Measurements from ENCODE around the gene FILIP1. TPM values are rescaled to one million over a fixed set of nuclear protein-coding genes. Genes with fewer than 3 reads are reported as not detected.

Gene FILIP1
- total RNA-seq, 1 experiment from 2014 or later, result 2.9 TPM

DNA sequence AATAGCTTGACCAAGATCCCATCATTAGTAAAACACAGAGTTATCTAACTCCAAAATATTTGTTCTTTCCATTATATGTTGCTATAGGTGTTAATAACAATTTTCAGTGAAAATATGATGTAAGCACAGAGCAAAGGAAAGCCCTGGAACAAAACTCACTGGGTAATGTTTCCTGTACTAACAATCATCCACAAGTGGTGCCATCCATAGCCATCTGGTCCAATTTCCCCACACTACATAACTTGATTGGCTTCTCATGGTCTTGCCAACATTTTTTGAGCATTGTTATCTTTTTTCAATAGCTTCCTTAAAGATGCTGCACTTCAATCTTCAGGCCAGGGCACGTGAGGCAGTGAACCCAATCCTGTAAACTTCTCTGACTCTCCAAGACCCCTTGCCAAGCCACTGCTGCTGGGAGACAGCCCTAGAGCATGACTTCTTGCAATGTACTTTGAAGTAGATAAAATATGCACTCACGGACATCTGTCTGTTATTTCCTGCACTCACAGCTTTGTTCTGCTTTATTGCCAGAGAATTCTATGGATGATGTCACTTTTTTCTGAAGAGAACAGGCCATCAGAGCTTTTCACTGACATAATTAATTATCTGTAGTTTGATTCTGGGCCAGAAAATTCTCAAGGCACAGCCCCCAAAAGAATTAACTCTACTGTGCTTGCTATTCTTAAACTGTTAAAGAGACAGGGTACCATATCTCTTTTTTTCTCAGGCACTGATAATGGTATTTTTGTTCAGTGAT is 111.5 kb downstream of the FILIP1 start:
- H3K27ac Mint-ChIP-seq, result no peak overlapping the region
- POLR2A ChIA-PET, result no interaction called here

DNA sequence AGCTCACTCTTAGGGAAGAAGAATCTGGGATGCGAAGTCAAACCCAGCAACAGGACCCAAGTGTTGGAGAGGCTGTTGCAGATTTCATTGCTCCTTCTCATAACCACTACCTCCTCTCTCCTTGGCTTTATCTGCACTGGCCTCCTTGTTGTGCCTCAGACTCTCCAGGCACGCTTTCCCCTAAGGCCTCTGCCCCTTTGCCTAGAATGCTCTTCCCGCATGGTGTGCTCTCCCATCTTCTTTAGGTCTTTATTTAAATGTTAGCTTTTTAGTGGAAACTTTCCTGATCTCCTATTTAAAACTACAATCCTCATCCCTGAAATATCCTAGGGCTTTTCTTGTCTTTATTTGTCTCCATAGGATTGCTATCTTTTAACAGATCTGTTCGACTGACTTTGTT is 114.1 kb downstream of the FILIP1 start:
- Mint-ChIP-seq H3K4me1 (peaks cover 50% of the 10 kb centered on the region), H3K9me3 (no peaks in the 10 kb centered on the region), H3K4me3 (no peak overlapping the region), H3K27me3 (ENCODE audit: low read depth) (no peaks in the 10 kb centered on the region), H3K27ac (no peak overlapping the region), H3K36me3 (no peaks in the 10 kb centered on the region)
- DNase-seq (ENCODE audit: low spot score), result no peak
- ATAC-seq, result no peak
- CTCF ChIA-PET, result no interaction called here
- POLR2A ChIA-PET, result no interaction called here
- TF ChIP-seq, protein P1, sequence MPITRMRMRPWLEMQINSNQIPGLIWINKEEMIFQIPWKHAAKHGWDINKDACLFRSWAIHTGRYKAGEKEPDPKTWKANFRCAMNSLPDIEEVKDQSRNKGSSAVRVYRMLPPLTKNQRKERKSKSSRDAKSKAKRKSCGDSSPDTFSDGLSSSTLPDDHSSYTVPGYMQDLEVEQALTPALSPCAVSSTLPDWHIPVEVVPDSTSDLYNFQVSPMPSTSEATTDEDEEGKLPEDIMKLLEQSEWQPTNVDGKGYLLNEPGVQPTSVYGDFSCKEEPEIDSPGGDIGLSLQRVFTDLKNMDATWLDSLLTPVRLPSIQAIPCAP (CRISPR knock-in tag; IDR thresholded peaks at IDR 0.05), result no peak
- TF ChIP-seq CBFB (CRISPR knock-in tag; IDR thresholded peaks at IDR 0.05; ENCODE audit: low read depth), result no peak
- TF ChIP-seq, protein P2, sequence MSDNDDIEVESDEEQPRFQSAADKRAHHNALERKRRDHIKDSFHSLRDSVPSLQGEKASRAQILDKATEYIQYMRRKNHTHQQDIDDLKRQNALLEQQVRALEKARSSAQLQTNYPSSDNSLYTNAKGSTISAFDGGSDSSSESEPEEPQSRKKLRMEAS (CRISPR knock-in tag; IDR thresholded peaks at IDR 0.05), result no peak
- no peak for TF ChIP-seq FOXK1 (CRISPR knock-in tag; IDR thresholded peaks at IDR 0.05)
- no peak for TF ChIP-seq FOXP4 (CRISPR knock-in tag; IDR thresholded peaks at IDR 0.05)
- TF ChIP-seq NFATC4 (CRISPR knock-in tag; IDR thresholded peaks at IDR 0.05), result no peak
- TF ChIP-seq NR1H2 (CRISPR knock-in tag; IDR thresholded peaks at IDR 0.05), result no peak

More for the DNA sequence above, 111.5 kb downstream of the FILIP1 start:
- ATAC-seq, result no peak
- H3K9me3 Mint-ChIP-seq, result 0 out of 2 replicates have a peak, but pooled peaks cover 2% of the 10 kb centered on the region
- H3K36me3 Mint-ChIP-seq, result no peaks in the 10 kb centered on the region
- CTCF ChIA-PET, result no interaction called here
- TF ChIP-seq, protein P2 (CRISPR knock-in tag; IDR thresholded peaks at IDR 0.05), result no peak
- TF ChIP-seq USF2 (CRISPR knock-in tag; IDR thresholded peaks at IDR 0.05) (no peak), ZNF671 (CRISPR knock-in tag; IDR thresholded peaks at IDR 0.05) (no peak), ZBTB21 (CRISPR knock-in tag; IDR thresholded peaks at IDR 0.05; ENCODE audit: borderline replicate concordance) (no peak), RELA (CRISPR knock-in tag; IDR thresholded peaks at IDR 0.05; ENCODE audit: borderline replicate concordance) (no peak), NR2C2 (CRISPR knock-in tag; IDR thresholded peaks at IDR 0.05) (no peak), RORB (CRISPR knock-in tag; IDR thresholded peaks at IDR 0.05) (no peak), ELF4 (CRISPR knock-in tag; IDR thresholded peaks at IDR 0.05; ENCODE audit: low read depth) (no peak)
- TF ChIP-seq, protein P3, sequence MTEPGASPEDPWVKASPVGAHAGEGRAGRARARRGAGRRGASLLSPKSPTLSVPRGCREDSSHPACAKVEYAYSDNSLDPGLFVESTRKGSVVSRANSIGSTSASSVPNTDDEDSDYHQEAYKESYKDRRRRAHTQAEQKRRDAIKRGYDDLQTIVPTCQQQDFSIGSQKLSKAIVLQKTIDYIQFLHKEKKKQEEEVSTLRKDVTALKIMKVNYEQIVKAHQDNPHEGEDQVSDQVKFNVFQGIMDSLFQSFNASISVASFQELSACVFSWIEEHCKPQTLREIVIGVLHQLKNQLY (CRISPR knock-in tag; IDR thresholded peaks at IDR 0.05), result no peak
- TF ChIP-seq, protein P4, sequence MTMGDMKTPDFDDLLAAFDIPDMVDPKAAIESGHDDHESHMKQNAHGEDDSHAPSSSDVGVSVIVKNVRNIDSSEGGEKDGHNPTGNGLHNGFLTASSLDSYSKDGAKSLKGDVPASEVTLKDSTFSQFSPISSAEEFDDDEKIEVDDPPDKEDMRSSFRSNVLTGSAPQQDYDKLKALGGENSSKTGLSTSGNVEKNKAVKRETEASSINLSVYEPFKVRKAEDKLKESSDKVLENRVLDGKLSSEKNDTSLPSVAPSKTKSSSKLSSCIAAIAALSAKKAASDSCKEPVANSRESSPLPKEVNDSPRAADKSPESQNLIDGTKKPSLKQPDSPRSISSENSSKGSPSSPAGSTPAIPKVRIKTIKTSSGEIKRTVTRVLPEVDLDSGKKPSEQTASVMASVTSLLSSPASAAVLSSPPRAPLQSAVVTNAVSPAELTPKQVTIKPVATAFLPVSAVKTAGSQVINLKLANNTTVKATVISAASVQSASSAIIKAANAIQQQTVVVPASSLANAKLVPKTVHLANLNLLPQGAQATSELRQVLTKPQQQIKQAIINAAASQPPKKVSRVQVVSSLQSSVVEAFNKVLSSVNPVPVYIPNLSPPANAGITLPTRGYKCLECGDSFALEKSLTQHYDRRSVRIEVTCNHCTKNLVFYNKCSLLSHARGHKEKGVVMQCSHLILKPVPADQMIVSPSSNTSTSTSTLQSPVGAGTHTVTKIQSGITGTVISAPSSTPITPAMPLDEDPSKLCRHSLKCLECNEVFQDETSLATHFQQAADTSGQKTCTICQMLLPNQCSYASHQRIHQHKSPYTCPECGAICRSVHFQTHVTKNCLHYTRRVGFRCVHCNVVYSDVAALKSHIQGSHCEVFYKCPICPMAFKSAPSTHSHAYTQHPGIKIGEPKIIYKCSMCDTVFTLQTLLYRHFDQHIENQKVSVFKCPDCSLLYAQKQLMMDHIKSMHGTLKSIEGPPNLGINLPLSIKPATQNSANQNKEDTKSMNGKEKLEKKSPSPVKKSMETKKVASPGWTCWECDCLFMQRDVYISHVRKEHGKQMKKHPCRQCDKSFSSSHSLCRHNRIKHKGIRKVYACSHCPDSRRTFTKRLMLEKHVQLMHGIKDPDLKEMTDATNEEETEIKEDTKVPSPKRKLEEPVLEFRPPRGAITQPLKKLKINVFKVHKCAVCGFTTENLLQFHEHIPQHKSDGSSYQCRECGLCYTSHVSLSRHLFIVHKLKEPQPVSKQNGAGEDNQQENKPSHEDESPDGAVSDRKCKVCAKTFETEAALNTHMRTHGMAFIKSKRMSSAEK (CRISPR knock-in tag; IDR thresholded peaks at IDR 0.05; ENCODE audit: borderline replicate concordance), result no peak
- TF ChIP-seq, protein P5, sequence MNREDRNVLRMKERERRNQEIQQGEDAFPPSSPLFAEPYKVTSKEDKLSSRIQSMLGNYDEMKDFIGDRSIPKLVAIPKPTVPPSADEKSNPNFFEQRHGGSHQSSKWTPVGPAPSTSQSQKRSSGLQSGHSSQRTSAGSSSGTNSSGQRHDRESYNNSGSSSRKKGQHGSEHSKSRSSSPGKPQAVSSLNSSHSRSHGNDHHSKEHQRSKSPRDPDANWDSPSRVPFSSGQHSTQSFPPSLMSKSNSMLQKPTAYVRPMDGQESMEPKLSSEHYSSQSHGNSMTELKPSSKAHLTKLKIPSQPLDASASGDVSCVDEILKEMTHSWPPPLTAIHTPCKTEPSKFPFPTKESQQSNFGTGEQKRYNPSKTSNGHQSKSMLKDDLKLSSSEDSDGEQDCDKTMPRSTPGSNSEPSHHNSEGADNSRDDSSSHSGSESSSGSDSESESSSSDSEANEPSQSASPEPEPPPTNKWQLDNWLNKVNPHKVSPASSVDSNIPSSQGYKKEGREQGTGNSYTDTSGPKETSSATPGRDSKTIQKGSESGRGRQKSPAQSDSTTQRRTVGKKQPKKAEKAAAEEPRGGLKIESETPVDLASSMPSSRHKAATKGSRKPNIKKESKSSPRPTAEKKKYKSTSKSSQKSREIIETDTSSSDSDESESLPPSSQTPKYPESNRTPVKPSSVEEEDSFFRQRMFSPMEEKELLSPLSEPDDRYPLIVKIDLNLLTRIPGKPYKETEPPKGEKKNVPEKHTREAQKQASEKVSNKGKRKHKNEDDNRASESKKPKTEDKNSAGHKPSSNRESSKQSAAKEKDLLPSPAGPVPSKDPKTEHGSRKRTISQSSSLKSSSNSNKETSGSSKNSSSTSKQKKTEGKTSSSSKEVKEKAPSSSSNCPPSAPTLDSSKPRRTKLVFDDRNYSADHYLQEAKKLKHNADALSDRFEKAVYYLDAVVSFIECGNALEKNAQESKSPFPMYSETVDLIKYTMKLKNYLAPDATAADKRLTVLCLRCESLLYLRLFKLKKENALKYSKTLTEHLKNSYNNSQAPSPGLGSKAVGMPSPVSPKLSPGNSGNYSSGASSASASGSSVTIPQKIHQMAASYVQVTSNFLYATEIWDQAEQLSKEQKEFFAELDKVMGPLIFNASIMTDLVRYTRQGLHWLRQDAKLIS (CRISPR knock-in tag; IDR thresholded peaks at IDR 0.05; ENCODE audit: borderline replicate concordance), result no peak
- no peak overlapping the region for H3K4me3 Mint-ChIP-seq
- H3K27me3 Mint-ChIP-seq (ENCODE audit: low read depth), result no peaks in the 10 kb centered on the region
- peaks cover 24% of the 10 kb centered on the region for H3K4me1 Mint-ChIP-seq
- DNase-seq (ENCODE audit: low spot score), result no peak
